Measurements from ENCODE around the gene EPG5.

Gene EPG5

DNA sequence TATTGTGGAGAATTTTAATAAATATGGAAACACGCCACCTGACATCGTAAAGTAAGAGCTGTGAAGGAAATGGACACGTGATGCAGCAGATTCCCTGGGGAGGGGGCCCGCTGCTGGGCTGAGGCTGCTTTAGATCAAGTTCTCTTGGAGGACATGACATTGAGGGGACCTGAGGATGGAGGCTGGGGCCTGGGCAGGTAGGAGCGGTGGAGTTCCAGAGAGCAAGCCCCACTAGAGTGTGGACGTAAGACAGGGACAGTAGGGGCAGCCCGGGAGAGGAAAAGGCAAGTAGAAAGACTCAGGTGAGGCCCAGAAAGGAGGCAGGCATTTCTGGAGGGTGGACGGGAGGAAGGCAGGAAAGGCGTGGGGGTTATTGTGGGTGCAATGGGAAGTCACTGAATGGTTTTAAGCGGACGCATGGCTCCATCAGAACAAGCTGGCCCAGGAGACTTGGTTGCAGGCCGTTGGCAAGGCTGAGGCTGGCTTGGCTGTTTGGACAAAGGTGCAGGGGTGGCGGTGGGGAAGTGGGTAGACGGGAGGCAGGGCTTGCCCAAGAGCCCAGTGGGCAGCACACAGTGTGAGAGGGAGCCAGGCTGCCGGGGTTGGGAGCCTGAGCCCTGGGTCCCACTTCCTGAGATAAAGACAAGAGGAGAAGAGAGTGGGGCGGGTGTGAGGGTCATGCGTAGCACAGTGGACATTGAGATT, 125.9 kb downstream of the EPG5 start:
- H3K27ac ChIP-seq (ENCODE audit: low read depth, low read length) = no peak overlapping the region
- H3K79me1 ChIP-seq (ENCODE audit: low read length) = no peaks in the 10 kb centered on the region
- H4K91ac ChIP-seq (ENCODE audit: low read depth, low read length) = no peak overlapping the region
- no peak overlapping the region for H3K14ac ChIP-seq (ENCODE audit: low read length)
- H3K9ac ChIP-seq (ENCODE audit: low read length) = no peak overlapping the region
- H2BK120ac ChIP-seq (ENCODE audit: insufficient read depth, low read length, poor library complexity) = no peak overlapping the region
- H3K27me3 ChIP-seq (ENCODE audit: insufficient read depth, low read length) = peaks cover 15% of the 10 kb centered on the region
- H2AFZ ChIP-seq (ENCODE audit: insufficient read depth, low read length, poor library complexity) = no peak overlapping the region
- no peak overlapping the region for H3K4ac ChIP-seq (ENCODE audit: low read depth, low read length)
- H3K4me3 ChIP-seq (ENCODE audit: low read depth, low read length) = no peak overlapping the region
- no peak for DNase-seq
- H2BK5ac ChIP-seq (ENCODE audit: low read depth, low read length, poor library complexity) = no peak overlapping the region
- no peak overlapping the region for H3K4me2 ChIP-seq (ENCODE audit: low read length)
- H2BK12ac ChIP-seq (ENCODE audit: low read length) = no peak overlapping the region
- no peaks in the 10 kb centered on the region for H3K36me3 ChIP-seq (ENCODE audit: control insufficient read depth in 1 of 2, insufficient read depth in 2 of 2, low read length in 2 of 2)
- no peaks in the 10 kb centered on the region for H3K9me3 ChIP-seq (ENCODE audit: insufficient read depth, low read depth, low read length)
- peaks cover 10 to 23% of the 10 kb centered on the region in 2 experiments for H3K4me1 ChIP-seq (ENCODE audit: control insufficient read depth in 1 of 2, insufficient read depth in 2 of 2, low read length in 2 of 2)
- no peak overlapping the region for H4K8ac ChIP-seq (ENCODE audit: low read depth, low read length)
- H3K79me2 ChIP-seq (ENCODE audit: control insufficient read depth, insufficient read depth, low read length, poor library complexity) = no peaks in the 10 kb centered on the region
- H4K12ac ChIP-seq (ENCODE audit: low read depth, low read length) = no peak overlapping the region
- WGBS (ENCODE audit: extremely low coverage, insufficient coverage, insufficient read length) = no CpG with 5 or more reads among the region's 17 CpGs
- no peak overlapping the region for H2AK5ac ChIP-seq (ENCODE audit: low read length)
- no peak overlapping the region for H3K23ac ChIP-seq (ENCODE audit: low read length)
- H3K18ac ChIP-seq (ENCODE audit: low read length) = no peak overlapping the region

DNA sequence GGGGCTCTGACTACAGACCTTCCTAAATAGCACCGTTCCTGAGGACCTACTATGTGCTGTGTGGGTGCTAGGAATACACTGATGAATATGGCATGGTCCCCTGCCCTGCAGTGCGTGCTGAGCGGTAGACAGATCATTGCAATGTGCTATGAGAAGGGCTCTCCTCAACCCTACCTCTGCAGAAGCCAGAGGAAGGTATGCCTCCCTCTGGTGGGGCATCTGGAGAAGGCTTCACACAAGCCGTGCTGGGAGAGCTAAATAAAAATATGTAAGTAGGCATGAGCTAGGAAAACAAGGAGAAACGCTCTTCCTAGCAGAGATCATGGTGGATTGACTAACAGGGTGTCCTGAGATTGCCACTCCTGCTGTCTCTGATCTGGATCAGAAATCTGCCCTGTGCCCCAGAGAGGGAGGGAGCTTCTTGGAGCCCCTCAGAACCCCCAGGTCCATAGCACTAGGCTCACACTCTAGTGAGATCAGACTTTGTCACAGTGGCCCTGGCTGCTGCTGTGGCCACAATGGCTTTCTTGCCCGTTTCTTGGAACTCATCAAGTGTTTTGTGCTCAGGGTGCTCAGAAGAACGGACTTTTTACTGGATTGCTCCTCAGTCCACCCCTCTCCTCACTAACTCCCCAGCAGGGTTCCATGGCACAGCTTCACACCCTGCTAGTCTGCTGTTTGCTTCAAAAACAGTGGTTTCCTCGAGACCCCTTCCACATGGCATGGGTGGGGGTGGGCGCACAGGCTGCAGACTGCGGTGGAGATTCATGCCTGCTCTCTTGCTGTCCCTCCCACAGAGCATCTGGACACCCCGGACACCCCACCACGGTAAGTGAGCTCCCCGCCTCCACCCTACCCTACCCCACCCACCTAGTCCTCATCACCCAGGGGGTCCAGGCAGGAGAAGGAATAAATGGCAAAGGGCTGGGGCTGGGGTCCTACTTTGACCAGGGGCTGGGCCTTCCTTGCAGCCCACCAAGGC, 127.4 kb downstream of the EPG5 start:
- Histone ChIP-seq H3K27me3 (ENCODE audit: insufficient read depth, low read length) (peaks cover 15% of the 10 kb centered on the region), H2BK5ac (ENCODE audit: low read depth, low read length, poor library complexity) (no peak overlapping the region), H4K91ac (ENCODE audit: low read depth, low read length) (no peak overlapping the region), H3K4me2 (ENCODE audit: low read length) (no peak overlapping the region), H3K36me3 (ENCODE audit: control insufficient read depth in 1 of 2, insufficient read depth in 2 of 2, low read length in 2 of 2) (no peaks in the 10 kb centered on the region), H2AK5ac (ENCODE audit: low read length) (no peak overlapping the region), H4K12ac (ENCODE audit: low read depth, low read length) (no peak overlapping the region), H3K4me3 (ENCODE audit: low read depth, low read length) (no peak overlapping the region), H3K4me1 (ENCODE audit: control insufficient read depth in 1 of 2, insufficient read depth in 2 of 2, low read length in 2 of 2) (peaks cover 2 to 11% of the 10 kb centered on the region in 2 experiments), H3K79me1 (ENCODE audit: low read length) (no peaks in the 10 kb centered on the region), H3K9ac (ENCODE audit: low read length) (no peak overlapping the region), H2AFZ (ENCODE audit: insufficient read depth, low read length, poor library complexity) (no peak overlapping the region), H2BK12ac (ENCODE audit: low read length) (no peak overlapping the region), H3K23ac (ENCODE audit: low read length) (no peak overlapping the region), H2BK120ac (ENCODE audit: insufficient read depth, low read length, poor library complexity) (no peak overlapping the region), H3K4ac (ENCODE audit: low read depth, low read length) (no peak overlapping the region), H3K9me3 (ENCODE audit: insufficient read depth, low read depth, low read length) (no peaks in the 10 kb centered on the region), H3K27ac (ENCODE audit: low read depth, low read length) (no peak overlapping the region), H3K18ac (ENCODE audit: low read length) (no peak overlapping the region), H3K14ac (ENCODE audit: low read length) (no peak overlapping the region), H3K79me2 (ENCODE audit: control insufficient read depth, insufficient read depth, low read length, poor library complexity) (no peaks in the 10 kb centered on the region), H4K8ac (ENCODE audit: low read depth, low read length) (no peak overlapping the region)
- WGBS (ENCODE audit: extremely low coverage, insufficient coverage, insufficient read length) = no CpG with 5 or more reads among the region's 13 CpGs
- peak in 1 of 2 donors; percentile 49 for DNase-seq

DNA sequence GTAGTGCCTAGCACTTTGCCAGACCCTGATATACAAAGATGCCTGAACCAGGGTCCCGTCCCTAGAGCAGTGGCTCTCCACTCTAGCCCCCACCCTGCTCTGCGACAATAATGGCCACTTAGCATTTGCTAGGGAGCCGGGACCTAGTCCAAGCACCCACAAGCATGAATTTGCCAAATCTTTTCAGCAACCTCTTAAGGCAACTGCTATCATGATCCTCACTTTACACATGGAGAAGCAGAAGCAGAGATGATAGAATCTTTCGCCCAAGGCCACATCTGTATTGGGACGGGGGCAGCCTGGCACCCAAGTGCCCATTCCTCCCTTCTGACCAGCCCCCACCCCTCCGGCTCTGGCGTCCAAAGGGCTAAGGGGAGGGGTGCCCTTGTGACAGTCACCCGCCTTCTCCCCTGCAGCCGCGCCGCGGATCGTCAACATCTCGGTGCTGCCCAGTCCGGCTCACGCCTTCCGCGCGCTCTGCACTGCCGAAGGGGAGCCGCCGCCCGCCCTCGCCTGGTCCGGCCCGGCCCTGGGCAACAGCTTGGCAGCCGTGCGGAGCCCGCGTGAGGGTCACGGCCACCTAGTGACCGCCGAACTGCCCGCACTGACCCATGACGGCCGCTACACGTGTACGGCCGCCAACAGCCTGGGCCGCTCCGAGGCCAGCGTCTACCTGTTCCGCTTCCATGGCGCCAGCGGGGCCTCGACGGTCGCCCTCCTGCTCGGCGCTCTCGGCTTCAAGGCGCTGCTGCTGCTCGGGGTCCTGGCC, 128.6 kb downstream of the EPG5 start:
- no peak overlapping the region for H2AFZ ChIP-seq (ENCODE audit: insufficient read depth, low read length, poor library complexity)

More for the DNA sequence above, 128.6 kb downstream of the EPG5 start:
- no peak overlapping the region for H3K18ac ChIP-seq (ENCODE audit: low read length)
- no peak overlapping the region for H3K4me2 ChIP-seq (ENCODE audit: low read length)
- H4K91ac ChIP-seq (ENCODE audit: low read depth, low read length) = no peak overlapping the region
- no peaks in the 10 kb centered on the region for H3K79me1 ChIP-seq (ENCODE audit: low read length)
- WGBS (ENCODE audit: extremely low coverage, insufficient coverage, insufficient read length) = no CpG with 5 or more reads among the region's 53 CpGs
- H4K12ac ChIP-seq (ENCODE audit: low read depth, low read length) = no peak overlapping the region
- no peak overlapping the region for H3K9ac ChIP-seq (ENCODE audit: low read length)
- no peak overlapping the region for H3K23ac ChIP-seq (ENCODE audit: low read length)
- no peak overlapping the region for H2BK12ac ChIP-seq (ENCODE audit: low read length)
- H3K9me3 ChIP-seq (ENCODE audit: insufficient read depth, low read depth, low read length) = no peaks in the 10 kb centered on the region
- peak in 1 of 2 donors; percentile 12 for DNase-seq
- H3K27me3 ChIP-seq (ENCODE audit: insufficient read depth, low read length) = peaks cover 15% of the 10 kb centered on the region
- no peak overlapping the region for H4K8ac ChIP-seq (ENCODE audit: low read depth, low read length)
- no peak overlapping the region for H2BK120ac ChIP-seq (ENCODE audit: insufficient read depth, low read length, poor library complexity)
- no peaks in the 10 kb centered on the region for H3K36me3 ChIP-seq (ENCODE audit: control insufficient read depth in 1 of 2, insufficient read depth in 2 of 2, low read length in 2 of 2)
- H2BK5ac ChIP-seq (ENCODE audit: low read depth, low read length, poor library complexity) = no peak overlapping the region
- no peaks in the 10 kb centered on the region for H3K79me2 ChIP-seq (ENCODE audit: control insufficient read depth, insufficient read depth, low read length, poor library complexity)
- no peak overlapping the region for H3K4ac ChIP-seq (ENCODE audit: low read depth, low read length)
- no peak overlapping the region for H3K4me3 ChIP-seq (ENCODE audit: low read depth, low read length)
- no peak overlapping the region for H2AK5ac ChIP-seq (ENCODE audit: low read length)
- peaks cover 2 to 11% of the 10 kb centered on the region in 2 experiments for H3K4me1 ChIP-seq (ENCODE audit: control insufficient read depth in 1 of 2, insufficient read depth in 2 of 2, low read length in 2 of 2)
- H3K14ac ChIP-seq (ENCODE audit: low read length) = no peak overlapping the region
- no peak overlapping the region for H3K27ac ChIP-seq (ENCODE audit: low read depth, low read length)

All from trophoblast cell (in vitro differentiated cells and primary cell).